RPMI7951 (cell line): ENCODE data around the gene PDK4. TPM values are rescaled to one million over a fixed set of nuclear protein-coding genes. Genes with fewer than 3 reads are reported as not detected.
A peak's percentile ranks its signal among the peaks of the same experiment; 100 is the strongest.
"Not testable (repeated sequence)": the region's sequence is repeated elsewhere in the genome, so short reads cannot be mapped to it uniquely, and the experiment has no call there.

ENCODE experiments used
- DNase-seq: peaks from one replicate; pipeline ENCODE4 v3.0.0-alpha.2; 2012; ENCODE audit warnings: low read depth
- total RNA-seq: library from RNA; depleted of rRNA; stranded (reverse); fragments of >200 nt; shearing (Covaris generic); gene quantifications from 2 replicates; pipeline ENCODE4 v1.2.3, GENCODE V29; 2014

The PDK4 gene
- total RNA-seq, 1 experiment from 2014 or later = 2.3 TPM

DNA sequence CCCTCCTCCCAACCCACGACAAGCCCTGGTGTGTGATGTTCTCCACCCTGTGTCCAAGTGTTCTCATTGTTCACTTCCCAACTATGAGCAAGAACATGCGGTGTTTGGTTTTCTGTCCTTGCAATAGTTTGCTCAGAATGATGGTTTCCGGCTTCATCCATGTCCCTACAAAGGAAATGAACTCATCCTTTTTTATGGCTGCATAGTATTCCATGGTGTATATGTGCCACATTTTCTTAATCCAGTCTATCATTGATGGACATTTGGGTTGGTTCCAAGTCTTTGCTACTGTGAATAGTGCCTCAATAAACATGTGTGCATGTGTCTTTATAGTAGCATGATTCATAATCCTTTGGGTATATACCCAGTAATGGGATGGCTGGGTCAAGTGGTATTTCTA lies 8.5 kb upstream of the PDK4 start:
- DNase-seq = not testable (repeated sequence)

DNA sequence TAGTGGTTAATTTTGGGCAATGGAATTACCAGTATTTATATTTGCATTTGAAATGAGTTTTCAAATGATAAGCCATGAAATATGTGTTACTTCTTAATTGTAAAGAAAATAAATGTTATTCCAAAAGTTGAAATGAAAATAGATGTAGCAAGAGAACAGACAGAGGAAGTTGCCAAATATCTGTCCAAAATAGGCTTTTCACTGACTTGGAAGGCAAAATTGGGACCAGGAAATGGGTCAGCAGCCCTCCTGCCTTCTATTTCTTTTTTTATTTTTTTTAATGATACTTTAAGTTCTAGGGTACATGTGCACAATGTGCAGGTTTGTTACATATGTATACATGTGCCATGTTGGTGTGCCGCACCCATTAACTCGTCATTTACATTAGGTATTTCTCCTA lies 8.1 kb upstream of the PDK4 start:
- DNase-seq = not testable (repeated sequence)

DNA sequence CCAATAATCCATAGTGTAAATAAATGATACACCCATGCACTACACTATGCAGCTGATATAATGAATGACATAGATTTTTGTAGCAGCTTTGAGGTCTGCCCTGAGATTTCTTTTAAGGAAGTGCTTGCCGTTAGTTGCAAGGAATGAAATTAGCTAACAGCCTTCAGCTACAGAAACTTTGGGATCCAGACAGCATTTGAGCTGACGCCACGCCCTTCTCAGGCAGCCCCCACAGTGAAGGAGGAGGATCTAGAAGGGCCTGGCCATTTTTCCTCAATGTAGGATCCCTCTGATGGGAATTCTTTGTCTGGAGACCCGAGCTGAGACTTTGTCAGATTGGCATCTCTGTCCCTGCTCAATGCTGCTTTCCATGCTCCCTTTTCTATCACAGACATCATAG lies 6.1 kb upstream of the PDK4 start:
- no peak for DNase-seq

DNA sequence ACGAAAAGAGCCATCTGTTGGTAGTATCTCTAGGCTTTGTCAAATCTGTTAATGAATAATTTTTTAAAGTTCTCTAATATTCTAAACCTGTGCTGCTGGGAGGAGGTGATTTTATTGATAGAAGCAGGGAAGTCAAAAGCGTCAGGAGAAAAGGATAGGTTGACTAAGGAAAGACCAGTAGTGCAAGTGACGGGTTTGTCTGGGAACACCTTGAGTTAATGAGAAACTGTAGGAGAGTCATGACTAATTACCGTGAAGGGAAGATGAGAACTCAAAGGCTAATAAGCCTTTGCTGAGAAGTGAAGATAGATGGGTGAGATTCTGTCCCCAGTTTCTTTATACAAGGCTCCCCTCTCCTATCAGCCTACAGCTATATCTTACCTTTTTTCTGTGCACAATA lies 5.0 kb upstream of the PDK4 start:
- no peak for DNase-seq

DNA sequence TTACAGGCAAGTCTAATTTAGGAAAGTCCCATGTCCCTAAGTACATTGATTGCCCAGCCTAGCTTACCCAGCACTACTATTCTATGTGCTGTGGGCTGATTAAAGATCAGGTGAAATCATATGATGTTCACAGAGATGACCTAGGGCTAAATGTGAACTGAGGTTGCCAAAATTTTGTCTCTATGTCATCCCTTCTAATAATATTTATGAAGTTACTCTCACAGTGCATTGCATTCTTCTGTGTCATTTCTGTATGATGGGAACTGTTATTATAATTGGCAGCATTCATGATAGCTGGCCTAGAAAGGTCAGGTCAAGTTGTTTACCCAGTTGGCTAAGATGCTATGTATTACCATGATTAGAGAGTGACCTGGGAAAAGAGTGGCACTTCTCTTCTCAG lies 2.8 kb upstream of the PDK4 start:
- no peak for DNase-seq

DNA sequence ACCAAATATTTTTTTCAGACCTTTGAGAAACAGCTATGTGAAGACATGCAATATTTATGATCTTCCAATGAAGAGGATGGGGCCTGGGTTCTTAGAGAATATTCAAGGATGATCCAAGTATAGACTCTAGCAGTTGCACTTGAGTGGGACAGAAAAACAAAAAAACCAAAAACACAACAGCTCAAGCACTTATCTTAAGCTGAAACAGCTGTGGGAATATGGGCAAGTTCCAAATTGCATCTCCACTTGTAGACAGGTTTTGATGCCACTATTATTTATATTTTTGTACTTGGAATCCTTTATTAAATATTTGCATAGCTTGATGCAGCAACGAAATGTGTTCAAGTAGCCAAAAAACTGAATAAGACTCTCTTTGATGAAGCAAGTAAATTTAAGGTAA lies 2.2 kb upstream of the PDK4 start:
- no peak for DNase-seq

DNA sequence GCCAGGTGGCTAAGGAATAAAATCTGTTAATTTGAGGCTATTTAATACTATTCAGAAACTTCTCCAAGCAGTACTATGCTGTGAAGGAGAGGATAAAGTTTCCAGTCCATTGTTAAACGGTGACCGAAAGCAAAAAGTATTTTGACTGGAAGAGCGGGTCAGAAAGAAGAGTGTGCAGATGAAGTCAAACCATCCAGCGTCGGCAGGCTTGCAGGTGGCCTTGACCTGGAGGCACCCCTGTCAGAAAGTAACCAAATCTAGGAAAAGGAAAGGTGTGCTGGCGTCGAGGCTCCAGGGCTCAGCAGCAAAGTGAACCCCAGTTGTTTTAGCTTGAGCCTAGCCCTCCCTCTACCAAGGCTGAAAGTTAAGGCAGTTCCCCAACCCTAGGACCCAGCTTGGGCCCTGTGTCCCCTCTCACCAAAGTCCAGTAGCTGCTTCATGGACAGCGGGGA lies 544 bp downstream of the PDK4 start:
- no peak for DNase-seq

DNA sequence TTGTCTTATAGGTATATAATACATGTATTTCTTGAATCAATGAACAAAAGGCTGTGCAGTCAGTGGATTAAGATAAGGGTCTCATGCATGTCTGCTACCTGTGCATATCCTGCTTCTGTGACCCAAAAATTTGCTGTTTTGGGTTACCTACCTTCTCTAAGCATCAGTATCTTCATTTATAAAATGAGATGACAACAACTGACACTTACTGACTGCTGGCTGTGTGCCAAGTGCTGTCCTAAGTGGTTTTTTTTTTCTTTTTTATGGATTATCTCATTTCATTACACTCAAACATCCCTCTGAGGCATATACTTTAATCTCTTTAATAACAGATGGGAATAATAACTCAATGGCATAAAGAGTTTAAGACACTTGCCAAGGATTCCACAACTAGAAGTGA lies 2.1 kb downstream of the PDK4 start:
- no peak for DNase-seq

DNA sequence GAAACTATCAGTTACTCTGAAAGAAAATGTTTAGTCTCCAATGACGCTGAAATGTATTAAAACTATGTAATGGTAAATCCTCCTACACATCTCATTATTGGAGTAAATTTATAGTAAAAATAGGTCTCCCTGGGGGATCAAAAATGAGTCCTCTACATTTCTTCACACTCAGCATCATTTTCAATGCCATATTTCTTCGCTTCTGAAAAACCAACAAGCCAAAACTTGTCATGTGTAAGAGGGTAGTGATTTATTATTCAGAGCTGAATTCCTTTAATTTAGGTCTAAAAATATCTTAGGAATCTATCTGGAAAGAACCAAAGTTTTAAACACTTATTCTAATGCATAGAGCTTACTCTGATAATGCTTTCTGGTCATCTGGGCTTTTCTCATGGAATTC lies 3.0 kb downstream of the PDK4 start:
- no peak for DNase-seq

DNA sequence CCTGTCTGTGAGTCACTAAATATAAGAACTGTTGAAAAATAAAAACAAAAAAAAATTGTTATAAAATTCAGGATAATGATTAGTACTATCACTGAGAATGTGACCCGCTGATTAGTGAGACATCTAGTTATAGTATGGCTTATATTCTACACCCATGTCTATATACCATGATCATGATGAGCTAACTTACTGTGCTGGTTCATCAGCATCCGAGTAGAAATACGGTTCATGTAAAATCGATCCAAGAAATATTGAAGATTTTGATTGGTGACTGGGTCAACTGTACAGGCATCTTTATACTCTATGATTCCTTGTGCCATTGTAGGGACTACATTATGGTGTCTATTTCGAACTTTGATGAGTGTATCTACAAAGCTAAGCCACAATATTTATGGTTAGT lies 3.7 kb downstream of the PDK4 start:
- no peak for DNase-seq

DNA sequence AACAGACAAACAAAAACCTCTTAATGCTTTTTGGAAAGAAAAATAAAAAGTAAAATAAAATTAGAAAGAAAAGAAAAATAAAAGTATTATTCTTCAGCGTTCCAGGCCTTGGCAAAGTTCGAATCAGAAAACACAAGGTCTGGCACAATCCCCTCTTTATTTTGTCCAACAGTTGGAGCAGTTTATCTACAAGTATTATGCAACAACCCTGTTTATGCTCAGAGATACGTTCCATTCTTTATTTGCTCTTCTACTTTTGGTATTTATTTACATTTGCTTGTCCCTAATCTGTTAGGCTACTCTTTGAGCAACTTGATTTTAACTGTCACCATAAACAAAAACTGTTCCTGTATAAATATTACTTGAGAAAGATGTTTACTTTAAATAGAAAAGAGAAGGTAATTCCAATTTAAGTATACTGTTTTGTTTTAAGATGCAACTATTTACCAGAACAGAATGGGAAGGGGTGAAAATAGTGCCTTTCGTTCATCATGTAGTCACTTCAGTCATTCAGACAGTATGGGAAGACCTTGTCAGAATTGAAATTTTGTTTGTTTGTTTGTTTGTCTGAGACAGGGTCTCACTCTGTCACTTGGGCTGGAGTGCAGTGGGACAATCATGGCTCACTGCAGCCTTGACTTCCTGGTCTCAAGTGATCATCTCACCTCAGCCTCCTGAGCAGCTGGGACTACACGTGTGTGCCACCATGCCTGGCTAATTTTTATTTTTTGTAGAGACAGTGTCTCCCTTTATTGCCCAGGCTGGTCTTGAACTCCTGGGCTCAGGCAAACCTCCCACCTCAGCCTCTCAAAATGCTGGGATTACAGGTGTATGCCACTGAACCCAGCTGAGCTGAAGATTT lies 5.7 kb downstream of the PDK4 start:
- no peak for DNase-seq

DNA sequence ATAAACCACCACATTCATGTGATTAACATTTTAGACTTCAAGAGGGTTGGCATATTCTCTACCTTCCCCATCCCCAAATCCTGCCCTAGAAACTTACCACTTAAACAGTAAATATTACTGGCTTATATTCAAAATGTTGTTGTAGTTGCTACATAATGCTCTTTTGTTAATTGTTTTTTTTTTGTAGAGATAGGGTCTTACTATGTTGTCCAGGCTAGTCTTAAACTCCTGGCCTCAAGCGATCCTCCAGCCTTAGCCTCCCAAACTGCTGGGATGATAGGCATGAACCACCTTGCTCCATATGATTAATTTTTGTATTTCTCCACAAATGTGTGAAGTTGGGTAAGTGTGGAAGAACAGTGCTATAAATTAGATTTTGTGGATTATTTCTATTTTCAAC lies 6.5 kb downstream of the PDK4 start:
- no peak for DNase-seq

DNA sequence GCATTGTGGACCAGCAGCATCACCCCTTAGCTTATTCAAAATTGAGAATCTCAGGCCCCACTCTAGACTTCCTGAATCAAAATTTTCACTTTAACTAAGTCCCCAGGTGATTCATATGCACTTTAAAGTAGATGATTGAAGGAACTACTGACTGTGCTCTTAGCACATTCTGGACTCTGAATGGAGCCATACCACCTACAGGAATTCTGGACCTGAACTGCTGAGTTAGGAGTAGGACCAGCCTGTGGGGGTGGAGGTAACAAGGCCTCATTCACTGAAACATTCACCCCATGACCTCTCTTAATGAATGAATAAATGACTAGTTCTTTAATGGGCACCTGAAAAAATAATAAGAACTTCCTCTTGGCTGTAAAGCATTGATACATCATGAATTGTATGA lies 7.3 kb downstream of the PDK4 start:
- no peak for DNase-seq

DNA sequence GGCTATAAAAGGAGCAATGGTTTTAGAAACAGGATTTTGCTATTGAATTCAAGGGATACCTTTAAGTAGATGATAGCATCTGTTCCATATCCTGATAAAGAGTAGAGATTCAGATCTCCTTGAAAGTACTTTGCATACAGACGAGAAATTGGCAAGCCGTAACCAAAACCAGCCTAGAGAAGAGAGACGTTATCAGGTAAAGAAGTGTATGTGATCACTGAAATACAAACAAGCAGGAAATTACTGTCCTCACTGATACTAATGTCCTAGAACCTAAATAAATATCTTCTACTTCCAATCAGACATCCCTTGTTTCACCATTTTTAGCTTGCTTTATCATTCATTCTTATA lies 9.4 kb downstream of the PDK4 start:
- DNase-seq = no peak

DNA sequence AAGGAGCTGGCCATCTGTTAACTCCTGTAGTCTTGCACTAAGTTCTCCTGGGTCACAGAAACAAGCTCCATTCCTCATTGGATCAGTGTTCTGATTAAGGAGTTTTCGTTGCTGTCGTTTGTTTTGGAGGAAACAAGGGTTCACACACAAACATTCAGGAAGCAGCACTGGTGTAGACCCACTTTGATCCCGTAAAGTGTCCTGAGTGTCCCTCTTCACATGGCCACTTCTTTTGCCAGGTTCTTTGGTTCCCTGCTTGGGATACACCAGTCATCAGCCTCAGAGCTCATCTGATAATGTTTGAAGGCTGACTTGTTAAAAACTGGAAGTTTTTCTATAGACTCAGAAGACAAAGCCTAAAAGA lies 10.9 kb downstream of the PDK4 start:
- no peak for DNase-seq

DNA sequence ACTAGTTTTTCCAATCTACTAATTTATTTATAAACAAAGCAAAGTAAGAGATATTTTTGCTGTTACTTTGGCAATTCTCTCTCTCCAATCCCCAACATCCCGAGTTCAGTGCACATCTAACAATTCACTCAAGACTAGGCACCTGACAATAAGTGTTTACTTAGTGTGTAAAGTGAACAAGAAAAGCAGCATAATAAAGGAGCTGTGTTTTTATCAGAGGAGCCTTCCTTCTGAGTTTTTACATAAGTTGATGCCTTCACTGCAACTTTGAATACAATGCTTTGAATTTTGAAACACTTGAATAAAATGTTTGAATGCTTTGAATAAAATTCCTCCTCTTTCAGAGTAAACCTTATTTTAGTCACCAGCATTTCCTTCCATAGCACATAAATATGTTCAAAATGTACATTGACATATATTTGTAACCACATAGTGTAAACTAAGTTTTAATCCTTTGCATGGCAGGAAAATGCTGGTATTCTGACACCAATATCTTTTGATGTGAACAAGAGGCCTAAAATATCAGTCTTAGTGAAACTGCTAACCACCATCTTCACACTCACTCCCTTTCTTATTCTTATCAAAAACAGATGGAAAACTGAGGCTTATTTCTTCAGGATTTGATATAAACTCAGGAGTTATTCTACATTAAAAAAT lies 11.4 kb downstream of the PDK4 start:
- no peak for DNase-seq

DNA sequence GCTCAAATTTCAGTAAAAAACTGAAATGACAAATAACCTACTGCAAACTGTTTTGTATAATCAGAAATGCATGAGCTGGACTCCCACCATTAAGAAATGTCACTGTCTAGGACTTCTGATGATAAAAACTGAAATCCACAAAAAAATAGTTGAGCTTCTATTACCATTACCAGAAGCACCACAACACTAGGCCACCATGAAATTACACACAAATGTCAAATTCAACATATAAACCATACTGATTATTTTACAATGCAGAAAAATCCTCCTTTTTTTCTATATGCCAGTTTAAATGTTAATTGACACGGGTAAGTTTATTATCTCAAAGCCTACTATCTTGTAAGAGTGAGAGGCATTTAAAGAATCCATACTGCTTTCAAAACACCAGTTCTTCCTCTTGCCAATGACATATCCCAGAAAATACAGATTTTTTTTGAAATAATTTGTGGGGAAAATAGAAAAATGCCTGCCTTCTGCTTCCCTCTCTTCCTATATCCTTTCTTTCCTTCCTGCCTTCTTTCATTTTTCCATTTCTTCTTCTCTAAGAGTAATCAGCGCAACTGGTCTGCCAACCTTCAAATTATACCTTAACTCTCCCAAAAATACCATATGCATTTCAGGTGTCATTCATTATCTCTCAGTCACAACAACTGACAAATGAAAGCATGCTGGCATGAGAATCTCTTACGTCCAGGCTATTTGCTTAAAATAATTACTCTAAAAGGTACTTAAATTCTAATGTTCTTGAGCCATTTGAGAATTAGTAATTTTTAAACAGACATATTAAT lies 12.3 kb downstream of the PDK4 start:
- DNase-seq = no peak

DNA sequence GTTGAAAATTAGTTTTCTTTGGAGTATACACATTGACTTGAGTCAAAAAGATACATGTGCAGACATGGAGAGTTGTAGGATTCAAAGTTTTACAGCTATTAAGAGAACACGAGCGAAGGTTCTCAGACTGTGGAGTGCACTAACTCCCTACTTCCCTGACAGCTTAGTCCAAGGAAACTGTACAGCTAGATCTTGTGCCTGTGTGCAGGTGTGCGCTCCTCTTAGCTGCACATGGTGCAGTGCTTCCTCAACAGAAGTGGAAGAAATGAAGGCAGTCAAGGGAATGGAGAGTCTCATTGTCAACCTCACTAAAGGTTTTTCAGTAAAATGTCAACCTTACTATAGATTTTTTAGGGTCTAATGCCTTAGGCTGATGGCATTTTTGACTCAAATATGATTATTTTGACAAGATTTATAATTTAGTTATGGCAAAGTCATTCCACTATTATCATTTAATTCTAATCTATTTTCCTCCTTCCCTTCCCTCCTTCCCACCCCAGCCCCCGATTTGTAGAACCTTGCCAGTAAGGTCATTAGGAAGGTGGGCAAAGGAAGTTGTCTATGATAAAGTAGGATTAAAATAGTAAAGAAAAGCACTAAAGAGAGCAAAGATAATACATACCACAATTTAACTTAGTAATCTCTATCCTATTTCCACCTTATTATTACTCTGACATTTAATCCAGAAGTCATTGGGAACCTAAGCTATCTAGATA lies 13.6 kb downstream of the PDK4 start:
- no peak for DNase-seq

DNA sequence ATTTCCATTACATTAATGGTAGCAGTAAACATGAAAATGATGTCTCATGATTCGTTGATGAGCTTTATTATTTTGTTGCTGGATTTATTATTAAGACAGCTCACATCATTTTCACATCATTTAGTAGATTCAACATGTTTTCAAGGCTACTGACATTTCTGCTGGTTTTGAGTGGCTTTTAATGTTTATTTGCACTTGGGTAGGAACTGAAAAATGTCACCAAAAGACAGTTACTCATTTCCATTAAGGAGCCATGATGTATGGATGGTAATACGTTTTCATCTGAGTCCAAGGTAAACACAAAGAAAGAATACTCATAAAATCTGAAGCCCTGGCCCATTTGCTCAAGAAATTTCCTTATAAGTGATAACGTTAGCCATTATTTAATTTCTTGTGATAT lies 14.8 kb downstream of the PDK4 start:
- no peak for DNase-seq

DNA sequence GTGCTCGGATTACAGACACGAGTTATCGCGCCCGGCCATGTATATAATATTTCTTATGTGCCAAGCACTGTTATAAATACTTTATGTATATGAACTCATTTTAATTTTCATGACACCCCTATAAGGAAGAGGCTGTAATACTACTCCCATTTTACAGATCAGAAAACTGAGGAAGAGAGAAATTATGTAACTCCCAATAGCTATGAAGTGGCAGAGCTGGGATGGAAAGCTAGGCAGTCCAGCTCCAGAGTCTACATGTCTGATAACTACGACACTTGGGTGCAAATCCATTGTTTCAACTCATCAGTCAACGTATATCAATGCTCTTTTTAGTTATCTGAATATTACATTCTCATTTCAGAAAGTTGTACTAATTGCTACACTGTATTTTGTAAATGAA lies 17.0 kb downstream of the PDK4 start:
- no peak for DNase-seq

DNA sequence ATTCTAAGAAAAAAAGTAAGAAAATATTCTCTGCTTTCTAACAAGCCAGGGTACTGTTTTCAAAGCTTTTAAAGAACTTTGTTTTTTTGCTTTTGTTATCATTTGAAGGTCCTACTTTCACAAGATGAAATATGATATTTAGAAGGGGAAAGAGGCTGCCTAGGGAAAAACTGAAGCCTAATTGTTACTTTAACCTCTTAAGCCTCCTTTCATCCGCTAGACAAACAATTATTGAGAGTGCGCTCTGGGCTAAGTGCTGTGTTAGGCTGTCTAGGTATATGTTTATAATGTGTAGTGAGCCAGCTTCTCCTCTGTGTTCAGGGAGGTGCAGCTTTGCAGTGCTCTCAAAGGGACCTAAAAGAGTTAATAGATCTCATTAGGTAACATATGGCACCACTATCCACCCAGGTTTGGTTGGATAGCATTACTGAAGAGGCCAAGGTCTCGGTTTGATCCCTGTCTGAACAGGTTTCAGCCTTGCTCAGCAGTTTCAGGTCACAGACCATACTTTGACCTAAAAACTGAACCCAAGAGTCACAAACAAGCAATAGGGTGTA lies 17.9 kb downstream of the PDK4 start:
- no peak for DNase-seq

DNA sequence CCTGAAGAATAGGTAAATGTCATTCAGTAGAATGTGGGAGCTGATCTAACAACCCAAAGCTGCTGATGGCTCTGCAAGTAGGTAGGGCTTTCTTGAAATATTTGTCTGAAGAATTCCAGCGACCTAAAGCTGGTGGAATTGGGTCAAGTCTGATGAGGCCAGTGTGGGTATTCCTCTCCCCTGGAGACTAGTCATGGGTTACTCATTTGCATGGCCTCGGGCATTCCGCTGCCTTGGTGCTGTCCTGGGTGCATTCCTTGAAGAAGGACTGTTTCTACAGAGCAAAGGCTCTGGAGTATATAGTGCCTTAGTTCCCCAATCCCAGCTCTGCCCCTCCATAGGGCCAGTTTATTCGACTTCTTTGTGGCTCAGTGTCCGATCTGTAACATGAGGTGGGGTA lies 19.2 kb downstream of the PDK4 start:
- peak; percentile 78 for DNase-seq
